ENCODE data around the gene HSPA1A. TPM values are rescaled to one million over a fixed set of nuclear protein-coding genes. Genes with fewer than 3 reads are reported as not detected.
A peak's percentile ranks its signal among the peaks of the same experiment; 100 is the strongest.

HSPA1A gene
- total RNA-seq, 1 experiment from 2014 or later: 51.2 TPM

- H3K27me3 ChIP-seq (ENCODE audit: insufficient read depth, low read length): no peaks in the 10 kb centered on the region
- DNase-seq: no peak
- Mint-ChIP-seq H3K4me3 (peak overlapping the region in 1 of 2 experiments; percentile 90; a peak in 2 of 5 replicates), H3K36me3 (ENCODE audit: insufficient read depth in 1 of 3, low read depth in 3 of 3) (peaks cover 3 to 7% (median 6%) of the 10 kb centered on the region in 3 experiments; a peak in 5 of 7 replicates), H3K9me3 (peaks cover 6 to 9% of the 10 kb centered on the region in 2 experiments), H3K27me3 (ENCODE audit: low read depth) (peaks cover 5% of the 10 kb centered on the region), H3K27ac (no peak overlapping the region), H3K4me1 (peaks cover 15 to 18% of the 10 kb centered on the region in 2 experiments)
- no peaks in the 10 kb centered on the region for H3K9me3 ChIP-seq (ENCODE audit: control insufficient read depth, low read depth, low read length)
- no peaks in the 10 kb centered on the region for H3K79me2 ChIP-seq (ENCODE audit: insufficient read depth, low read length)
- H3K4me2 ChIP-seq (ENCODE audit: insufficient read depth, insufficient read length, low read length): no peak overlapping the region
- no peak overlapping the region for H3K18ac ChIP-seq (ENCODE audit: insufficient read length, low read depth, low read length)
- H4K20me1 ChIP-seq (ENCODE audit: control insufficient read depth, insufficient read depth, insufficient read length): no peaks in the 10 kb centered on the region
- H3K4ac ChIP-seq (ENCODE audit: low read depth, low read length): no peak overlapping the region
- H2BK5ac ChIP-seq (ENCODE audit: insufficient read length, low read length): no peak overlapping the region
- H2BK20ac ChIP-seq (ENCODE audit: low read depth, low read length, poor library complexity, severe bottlenecking): no peak overlapping the region
- H3K9ac ChIP-seq (ENCODE audit: extremely low read depth, insufficient read length, low read length): no peak overlapping the region
- H4K91ac ChIP-seq (ENCODE audit: insufficient read length, low read depth, low read length): no peak overlapping the region
- no peak overlapping the region for H4K5ac ChIP-seq (ENCODE audit: insufficient read length, low read depth, low read length)
- H3K23me2 ChIP-seq (ENCODE audit: insufficient read length, low read depth, low read length, poor library complexity, severe bottlenecking): peaks cover 5% of the 10 kb centered on the region
- H4K8ac ChIP-seq (replicated peaks; ENCODE audit: insufficient read length, low read depth, low read length): no peak overlapping the region
- H2BK12ac ChIP-seq (ENCODE audit: insufficient read length, low read depth, low read length): no peak overlapping the region
- H3K4me1 ChIP-seq (ENCODE audit: insufficient read depth, low read length): no peaks in the 10 kb centered on the region; the same call in 1 of the 2 replicates
- no peak overlapping the region for H3K56ac ChIP-seq (ENCODE audit: insufficient read length, low read depth, low read length)
- no peak overlapping the region for H2AFZ ChIP-seq (ENCODE audit: low read length)
- H2AK5ac ChIP-seq (ENCODE audit: insufficient read length, low read length): no peak overlapping the region
- no peak overlapping the region for H3K14ac ChIP-seq (ENCODE audit: insufficient read depth, low read length)
- H2BK120ac ChIP-seq (ENCODE audit: low read depth, low read length, poor library complexity, severe bottlenecking): no peak overlapping the region
- TF ChIP-seq, protein P1, sequence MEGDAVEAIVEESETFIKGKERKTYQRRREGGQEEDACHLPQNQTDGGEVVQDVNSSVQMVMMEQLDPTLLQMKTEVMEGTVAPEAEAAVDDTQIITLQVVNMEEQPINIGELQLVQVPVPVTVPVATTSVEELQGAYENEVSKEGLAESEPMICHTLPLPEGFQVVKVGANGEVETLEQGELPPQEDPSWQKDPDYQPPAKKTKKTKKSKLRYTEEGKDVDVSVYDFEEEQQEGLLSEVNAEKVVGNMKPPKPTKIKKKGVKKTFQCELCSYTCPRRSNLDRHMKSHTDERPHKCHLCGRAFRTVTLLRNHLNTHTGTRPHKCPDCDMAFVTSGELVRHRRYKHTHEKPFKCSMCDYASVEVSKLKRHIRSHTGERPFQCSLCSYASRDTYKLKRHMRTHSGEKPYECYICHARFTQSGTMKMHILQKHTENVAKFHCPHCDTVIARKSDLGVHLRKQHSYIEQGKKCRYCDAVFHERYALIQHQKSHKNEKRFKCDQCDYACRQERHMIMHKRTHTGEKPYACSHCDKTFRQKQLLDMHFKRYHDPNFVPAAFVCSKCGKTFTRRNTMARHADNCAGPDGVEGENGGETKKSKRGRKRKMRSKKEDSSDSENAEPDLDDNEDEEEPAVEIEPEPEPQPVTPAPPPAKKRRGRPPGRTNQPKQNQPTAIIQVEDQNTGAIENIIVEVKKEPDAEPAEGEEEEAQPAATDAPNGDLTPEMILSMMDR (conservative IDR thresholded peaks at IDR 0.05): no peak
- WGBS (ENCODE audit: extremely low coverage, insufficient read length, low lambda C conversion rate): no CpG with 5 or more reads among the region's 7 CpGs
- H2BK15ac ChIP-seq (ENCODE audit: low read depth, low read length): no peak overlapping the region
- no peaks in the 10 kb centered on the region for H3K79me1 ChIP-seq (ENCODE audit: insufficient read depth, low read depth, low read length, poor library complexity, severe bottlenecking)
- no peak overlapping the region for H3K23ac ChIP-seq (ENCODE audit: insufficient read length, low read depth, low read length)
- no peak overlapping the region for H3T11ph ChIP-seq (ENCODE audit: low read length)
- H3K27ac ChIP-seq (ENCODE audit: insufficient read length, low read depth, low read length): no peak overlapping the region
Observed at GRCh38 chr6:31813465-31813849, 1.9 kb upstream of the HSPA1A start.
